Body of pancreas (tissue), 4 donors: ENCODE results near the gene TMC1.

Source experiments
- CTCF ChIP-seq, 7 experiments: fragments of 450-650 bp in 4 of 7; fragments of 200-600 bp in 3 of 7; sonication (generic) in 3 of 7; IDR thresholded peaks; one replicate each; pipeline ENCODE4 v1.5.1; 2016 to 2019; ENCODE audit warnings: antibody characterized with exemption in 7 of 7
- POLR2A ChIP-seq, 3 donors: fragments of 450-650 bp; IDR thresholded peaks; one replicate each; pipeline ENCODE4 v1.6.1; 2016; ENCODE audit warnings: antibody characterized with exemption in 3 of 3, mild to moderate bottlenecking in 2 of 3

GRCh38 chr9:72618811-72619210 lies 97.4 kb downstream of the TMC1 start:
- TF ChIP-seq CTCF (IDR thresholded peaks at IDR 0.05), result no peak
- no peak for TF ChIP-seq POLR2A (IDR thresholded peaks at IDR 0.05)
